Colon (tissue), 2 donors: ENCODE results near the gene QSOX1.

Source experiments
- FAIRE-seq: peaks from 2 replicates; lab custom pipeline; 2012; peaks lifted over from hg19 to GRCh38; lab: Jason Lieb, UNC
- donor health status: control.
- donor health status: control.

QSOX1 gene

DNA sequence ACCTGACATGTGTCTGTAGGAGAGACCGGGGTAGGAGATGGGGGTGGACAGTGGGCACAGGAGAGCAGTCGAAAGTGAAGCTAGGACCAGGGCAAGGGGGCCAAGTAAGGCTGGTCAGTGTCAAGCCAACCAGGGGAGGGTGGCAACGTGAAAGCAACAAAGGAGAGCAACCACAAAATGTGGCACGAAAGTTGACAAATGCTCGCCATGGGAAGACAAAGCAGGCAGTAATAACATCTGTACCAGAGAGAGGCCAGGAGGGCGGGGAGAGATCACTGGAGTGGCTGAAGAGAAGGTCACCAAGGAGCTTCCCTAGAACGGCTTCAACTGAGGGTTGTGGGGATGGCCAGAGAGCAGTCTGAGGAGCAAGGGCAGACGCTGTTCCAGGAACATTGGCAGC is 17.0 kb downstream of the QSOX1 start:
- no peak for FAIRE-seq

DNA sequence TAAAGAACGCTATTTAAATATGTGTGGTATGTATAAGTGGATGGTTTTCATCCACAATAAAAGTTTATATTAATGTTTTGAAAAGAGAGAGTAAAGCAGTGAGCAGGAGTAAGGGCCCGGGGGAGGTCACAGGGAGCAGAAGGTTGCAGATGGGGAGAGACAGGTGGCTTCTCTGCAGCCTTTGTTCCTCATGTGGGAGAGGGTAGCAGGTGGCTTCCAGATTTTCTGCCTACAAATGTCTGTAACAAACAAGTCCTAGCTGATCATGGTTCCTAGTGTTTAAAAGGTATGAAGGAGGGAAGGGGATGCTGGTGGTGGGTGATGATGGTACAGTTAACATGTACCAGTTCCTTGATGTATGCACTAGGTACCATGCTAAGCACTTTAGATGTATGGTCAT is 18.8 kb downstream of the QSOX1 start:
- FAIRE-seq: no peak

DNA sequence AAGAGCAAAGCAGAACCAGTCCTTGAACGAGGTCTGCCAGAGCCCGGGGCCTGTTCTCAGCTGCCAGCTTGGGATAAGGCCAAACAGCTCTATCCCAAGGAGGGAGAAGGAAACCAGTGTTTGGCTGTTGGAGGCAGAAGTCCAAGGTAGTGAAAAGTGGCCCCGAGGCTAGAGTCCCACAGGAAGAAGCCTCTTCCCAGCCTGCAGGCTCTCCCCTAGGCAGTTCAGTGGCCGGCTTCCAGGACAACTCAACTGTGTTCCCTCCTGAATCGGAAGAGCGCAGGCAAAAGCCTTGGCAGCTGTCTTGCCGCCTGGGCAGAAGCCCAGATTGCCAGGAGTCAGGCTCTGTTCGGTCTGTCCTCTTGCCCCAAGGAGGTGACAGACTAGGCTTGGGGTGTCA is 19.3 kb downstream of the QSOX1 start:
- FAIRE-seq: no peak

DNA sequence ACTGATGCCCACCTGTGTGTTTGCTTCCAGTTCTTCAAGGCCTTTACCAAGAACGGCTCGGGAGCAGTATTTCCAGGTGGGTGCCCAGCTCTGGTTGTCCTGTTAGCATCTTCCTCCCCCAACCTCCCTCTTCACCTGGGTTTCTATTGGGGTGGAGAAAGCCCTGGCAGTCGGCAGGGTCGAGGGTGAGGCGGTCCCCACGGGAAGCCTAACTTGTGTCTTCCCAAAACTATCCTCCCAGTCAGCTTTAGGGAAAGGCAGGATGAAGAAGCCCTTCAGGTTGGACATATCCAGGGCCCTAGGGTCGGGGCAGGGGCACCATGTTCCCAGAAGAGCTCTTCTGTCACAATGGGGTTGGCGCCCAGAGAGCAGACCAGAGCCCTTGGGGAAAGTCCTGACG is 20.6 kb downstream of the QSOX1 start:
- no peak for FAIRE-seq

DNA sequence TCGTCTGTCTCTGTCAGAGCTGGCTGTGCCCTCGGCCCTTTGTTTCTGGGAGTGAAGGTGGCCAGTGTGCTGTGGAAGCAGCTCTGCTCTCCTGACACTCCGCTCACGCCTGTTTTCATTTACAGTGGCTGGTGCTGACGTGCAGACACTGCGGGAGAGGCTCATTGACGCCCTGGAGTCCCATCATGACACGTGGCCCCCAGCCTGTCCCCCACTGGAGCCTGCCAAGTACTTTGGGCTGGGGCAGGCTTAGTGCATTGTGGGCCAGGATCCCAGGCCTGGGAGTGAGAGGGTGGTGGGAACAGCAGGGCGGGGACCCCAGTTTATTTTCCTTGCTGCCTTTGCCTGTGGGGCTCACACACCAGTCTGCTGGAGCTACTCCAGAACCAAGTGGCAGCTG is 21.1 kb downstream of the QSOX1 start:
- FAIRE-seq: no peak

DNA sequence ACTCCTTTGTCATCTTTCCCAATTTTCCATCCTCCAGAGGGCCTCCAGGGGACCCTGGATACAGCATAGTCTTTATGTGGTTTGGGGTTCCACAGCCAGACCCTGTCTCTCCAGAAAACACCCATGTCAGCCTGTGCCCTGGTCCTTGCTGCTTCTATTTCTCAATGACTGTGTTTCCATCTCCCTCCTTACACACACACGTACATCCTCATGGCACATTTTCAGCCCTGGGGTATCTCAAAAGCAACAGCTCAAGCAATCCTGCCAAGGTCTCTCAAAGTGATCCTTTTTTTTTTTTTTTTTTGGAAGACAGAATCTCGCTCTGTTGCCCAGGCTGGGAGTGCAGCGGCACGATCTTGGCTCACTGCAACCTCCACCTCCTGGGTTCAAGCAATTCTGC is 22.3 kb downstream of the QSOX1 start:
- FAIRE-seq: no peak

DNA sequence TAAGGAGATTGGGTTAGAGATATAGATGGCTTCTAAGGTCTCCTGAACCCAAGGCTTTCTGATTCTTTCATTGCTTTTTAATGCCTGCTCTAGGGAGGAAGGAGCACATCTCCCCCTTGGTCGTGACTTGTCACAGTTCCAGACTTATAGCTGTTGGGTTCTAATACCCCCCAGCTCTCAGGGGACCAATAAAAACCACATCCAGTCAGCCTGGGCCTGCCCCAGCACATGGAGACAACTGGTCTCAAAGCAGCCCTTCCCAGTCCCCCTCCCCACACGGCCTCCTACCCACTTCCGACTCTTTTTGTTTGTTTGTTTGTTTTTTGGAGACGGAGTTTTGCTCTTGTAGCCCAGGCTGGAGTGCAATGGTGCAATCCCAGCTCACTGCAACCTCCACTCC is 23.3 kb downstream of the QSOX1 start:
- no peak for FAIRE-seq

DNA sequence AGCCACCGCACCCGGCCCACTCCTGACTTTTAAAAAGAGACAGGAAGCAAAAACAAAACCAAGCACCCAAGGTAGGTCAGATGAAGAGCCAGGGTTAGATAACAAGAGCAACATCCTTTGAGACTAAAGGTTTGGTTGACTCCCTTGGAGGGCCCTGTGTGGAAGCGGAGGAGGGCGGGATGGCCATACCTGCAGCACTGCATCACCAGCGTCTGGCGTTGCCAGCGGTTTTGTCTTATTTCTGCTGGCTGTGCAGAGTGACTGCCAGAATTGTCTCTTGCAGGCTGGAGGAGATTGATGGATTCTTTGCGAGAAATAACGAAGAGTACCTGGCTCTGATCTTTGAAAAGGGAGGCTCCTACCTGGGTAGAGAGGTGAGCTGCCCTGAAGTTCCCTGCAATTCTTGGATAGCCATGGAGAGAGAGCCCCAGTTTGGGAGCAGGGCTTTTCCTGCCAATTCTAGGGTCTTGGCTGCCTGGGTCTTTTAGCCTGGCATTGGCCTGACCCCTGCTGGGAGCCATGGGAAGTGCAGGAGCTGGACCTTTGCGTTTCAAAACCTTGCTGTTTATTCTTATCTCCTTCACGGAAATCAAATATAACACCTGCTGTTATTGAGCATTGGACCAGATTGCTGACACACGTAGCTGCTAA is 24.0 kb downstream of the QSOX1 start:
- FAIRE-seq: no peak

DNA sequence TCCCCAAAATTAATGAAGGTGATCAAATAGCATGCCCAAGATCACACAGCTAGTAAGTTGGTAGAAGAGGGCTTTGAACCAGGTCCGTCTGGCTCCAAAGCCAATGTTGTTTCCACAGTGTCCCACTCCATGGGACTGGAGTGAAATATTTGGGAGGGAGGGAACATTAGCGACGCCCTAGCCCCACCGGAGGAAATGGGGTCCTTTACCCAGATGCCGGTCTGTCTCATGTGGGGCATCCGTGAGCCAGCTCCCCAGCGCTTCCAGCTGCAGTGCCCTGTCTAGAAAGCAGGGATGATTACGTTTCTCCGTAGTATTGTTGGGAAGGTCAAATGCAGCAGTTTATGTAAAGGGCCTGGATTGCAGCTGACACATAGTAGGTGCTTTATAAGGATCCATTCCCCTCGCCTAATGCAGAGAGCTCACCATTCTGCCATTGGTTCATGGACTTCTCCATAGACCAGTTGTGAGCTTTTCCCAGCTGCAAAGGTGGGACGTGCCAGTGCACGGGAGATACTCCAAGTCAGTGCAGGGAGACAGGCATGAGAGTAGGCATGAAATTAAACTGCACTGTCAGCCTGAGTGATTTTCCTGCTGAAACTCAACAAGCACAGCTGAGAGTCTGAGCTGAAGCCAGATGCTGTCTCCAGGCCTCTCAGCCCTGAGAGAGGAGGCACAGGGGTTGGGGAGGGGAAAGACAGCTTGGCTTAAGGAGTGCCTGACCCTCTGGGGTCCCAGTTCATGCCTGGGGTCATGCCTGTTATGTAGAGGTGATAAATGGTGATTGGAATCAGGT is 24.7 kb downstream of the QSOX1 start:
- no peak for FAIRE-seq

DNA sequence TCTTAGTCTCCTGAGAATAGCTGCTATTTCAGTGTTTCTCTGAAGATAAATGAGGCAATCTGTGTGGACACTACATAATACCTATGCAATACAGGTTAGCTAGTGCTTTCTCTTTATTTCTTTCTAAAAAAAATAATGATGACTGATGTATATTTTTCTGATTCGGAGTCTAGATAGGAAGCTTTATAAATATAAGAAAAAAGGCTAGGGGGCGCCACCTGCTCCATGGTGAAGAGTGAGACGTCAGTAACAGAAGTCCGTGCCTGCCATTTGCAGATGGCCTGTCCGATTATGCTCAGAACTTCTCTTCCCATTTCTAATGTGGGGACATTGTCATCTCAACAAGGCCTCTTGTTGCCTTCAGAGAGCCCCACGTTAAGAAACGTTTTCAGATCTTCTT is 26.4 kb downstream of the QSOX1 start:
- no peak for FAIRE-seq

DNA sequence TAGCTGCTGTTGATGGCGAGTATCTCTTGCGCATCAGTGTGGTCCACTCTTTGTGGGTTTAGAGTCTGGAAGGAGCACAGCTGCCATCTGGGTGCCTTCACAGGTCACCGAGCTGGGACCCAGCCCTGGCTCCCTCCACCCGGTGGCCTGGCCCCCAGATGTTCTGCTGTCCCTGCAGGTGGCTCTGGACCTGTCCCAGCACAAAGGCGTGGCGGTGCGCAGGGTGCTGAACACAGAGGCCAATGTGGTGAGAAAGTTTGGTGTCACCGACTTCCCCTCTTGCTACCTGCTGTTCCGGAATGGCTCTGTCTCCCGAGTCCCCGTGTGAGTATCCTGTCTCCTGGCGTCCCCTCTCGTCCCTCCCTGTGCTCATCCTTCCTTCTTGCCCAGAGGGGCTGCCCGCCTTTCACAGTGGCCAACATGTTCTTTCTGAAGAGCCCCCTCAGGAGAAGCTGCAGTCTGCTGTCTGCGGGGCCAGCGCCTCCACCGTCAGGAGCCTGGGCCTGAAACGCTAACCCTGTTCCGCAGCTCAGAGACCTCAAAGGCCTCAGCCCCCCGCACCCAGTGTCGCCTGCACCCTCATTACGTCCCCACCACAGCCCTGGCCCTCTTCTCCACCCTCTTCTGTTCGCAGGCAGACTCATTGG is 27.4 kb downstream of the QSOX1 start:
- no peak for FAIRE-seq

DNA sequence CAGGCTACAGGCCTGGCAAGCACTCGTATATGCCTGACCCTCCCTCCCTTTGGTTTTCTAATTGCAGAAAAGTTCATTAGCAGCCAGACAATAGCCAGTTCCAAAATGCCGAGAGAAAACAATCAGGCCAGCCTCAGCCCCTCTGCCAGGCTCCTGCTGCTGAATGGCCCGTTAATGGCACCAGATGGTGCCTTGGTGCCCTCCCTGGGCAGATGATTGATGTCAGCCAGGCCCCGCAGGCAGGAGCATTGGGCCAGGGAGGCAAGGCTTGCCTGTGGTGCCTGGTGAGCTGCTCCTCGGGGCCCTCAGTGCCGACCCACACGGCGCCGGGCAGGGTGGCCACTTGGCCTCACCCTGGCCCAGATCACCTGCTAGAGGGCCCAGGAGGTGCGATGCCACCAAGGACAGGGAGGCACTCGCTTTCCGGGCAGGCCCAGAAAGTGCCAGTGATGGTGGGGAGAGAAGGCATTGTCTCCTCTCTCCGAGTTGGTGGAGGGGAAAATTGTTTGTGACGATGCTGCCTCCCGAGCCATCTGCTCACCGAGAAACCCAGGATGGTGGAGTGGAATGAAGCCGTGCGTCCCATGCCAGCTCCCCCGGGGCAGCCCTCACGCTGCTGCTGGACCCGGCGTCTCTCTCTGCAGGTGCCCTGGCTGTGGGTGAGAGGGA is 28.1 kb downstream of the QSOX1 start:
- FAIRE-seq: no peak

DNA sequence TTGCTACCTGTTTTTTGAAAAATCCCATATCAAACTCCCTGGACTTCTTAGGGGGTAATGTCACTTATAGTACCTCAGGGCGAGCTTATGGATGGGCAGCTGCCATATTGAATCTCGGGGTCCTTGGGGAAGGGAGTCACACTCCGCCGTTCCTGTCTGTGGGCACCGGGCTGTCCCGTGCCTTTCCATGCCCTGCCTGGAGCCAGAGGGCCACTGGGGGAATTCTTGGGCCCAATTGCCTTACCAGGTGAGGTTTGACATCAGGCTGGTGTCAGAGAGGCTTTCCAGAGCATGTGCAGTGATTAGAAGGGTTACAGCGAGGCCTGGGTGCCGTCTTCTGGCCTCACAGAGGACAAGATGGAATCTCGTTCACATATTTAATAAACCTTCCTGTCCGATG is 28.8 kb downstream of the QSOX1 start:
- FAIRE-seq: no peak

DNA sequence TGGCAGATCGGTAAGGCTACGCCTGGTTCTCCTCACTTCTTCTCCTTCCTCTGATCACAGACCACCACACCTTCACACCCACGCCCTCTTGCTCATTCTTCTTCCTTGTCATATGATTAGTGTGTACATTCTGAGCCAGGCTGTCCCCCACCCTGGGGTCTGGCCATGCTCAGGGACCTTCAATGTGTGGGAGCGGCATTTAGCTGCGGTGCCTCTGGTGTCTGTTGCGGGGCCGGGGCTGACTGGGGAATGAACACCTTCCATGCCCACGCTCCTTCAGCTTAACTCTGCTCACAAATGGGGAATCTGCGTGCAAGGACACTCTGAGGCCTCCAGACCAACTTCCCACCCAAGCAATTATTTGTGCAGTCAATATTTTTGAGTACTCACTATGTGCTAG is 29.4 kb downstream of the QSOX1 start:
- FAIRE-seq: no peak

DNA sequence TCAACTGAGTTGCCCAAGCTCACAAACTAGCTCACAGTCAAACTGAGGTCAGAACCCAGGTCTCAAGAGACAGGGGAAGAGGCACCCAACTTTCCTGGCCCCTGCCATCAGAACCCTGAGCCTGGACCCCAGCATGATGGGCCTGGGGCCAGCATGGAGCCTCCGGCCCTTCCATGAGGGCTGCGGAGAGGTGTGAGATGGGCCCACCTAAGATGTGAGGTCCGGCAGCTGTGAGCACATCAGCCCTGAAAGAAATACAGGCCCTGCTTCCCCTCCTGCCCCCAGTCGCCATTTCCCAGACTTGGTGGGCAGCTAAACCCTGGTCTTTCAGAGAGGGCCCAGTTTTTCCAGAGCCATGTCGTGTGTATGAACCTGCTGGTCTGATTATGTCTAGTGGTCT is 30.6 kb downstream of the QSOX1 start:
- no peak for FAIRE-seq

DNA sequence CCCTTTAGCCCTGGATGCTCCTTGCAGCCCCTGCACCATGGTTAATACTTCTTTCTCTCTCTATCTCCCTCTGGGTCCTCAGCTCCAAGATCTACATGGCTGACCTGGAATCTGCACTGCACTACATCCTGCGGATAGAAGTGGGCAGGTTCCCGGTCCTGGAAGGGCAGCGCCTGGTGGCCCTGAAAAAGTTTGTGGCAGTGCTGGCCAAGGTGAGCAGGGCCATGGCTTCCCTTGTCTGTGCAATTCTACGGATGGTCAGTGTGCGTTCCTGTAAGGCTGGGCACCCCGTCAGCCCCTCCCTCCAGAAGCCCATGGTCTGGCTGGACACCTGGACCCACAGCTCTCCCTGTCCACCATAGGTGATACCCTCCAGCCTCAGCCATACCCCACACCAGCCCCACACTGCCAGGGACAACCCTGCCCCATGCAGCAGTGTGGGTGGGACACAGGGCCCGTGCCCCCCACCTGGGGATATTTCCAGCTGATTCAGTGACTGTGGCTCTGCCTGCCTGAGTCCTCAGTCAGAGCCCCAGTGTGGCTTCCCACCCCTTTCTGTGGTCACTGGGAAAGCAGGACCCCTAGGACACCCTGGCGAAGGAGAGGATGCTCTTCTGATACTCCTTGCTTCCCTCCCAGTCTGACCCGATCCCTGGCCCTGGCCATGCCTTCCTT is 31.4 kb downstream of the QSOX1 start:
- FAIRE-seq: no peak

DNA sequence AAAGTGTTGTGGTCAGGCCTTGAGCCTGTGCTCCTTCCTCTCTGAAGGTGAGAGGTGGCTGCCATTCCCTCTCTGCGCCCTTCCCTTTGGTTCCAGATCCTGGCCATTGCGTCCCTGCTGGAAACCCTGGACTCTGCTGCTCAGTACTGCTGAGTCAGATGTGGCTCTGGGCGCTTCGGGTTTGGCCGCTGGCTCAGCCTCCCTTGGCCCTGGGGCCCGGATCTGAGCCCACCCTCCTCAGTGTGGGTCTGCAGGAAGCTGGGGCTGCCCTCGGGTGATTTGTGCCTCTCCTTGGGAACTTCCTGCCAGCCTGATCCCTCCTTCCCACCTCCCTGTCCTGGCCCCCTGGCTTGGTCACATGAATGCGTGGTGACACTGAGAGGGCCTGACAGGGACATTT is 32.2 kb downstream of the QSOX1 start:
- FAIRE-seq: no peak

DNA sequence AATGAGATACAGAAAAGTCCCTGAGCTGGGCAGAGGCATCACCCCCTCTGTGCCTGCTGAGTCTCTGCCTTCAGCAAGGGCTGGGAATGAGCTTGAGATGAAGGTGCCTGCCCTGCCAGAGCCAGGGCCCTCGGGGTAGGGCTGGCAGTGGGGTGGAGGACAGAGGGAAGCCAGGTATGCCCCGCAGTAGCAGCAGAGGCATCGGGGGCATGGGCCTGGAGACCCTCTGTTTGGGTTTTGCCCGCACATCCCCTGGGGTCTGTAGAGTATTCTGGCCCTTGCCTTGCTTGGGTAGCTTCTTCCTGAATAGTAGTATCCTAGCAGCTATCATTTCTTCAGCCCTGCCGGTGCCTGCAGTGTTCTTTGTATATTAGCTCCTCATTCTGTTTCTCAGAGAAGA is 33.0 kb downstream of the QSOX1 start:
- no peak for FAIRE-seq

DNA sequence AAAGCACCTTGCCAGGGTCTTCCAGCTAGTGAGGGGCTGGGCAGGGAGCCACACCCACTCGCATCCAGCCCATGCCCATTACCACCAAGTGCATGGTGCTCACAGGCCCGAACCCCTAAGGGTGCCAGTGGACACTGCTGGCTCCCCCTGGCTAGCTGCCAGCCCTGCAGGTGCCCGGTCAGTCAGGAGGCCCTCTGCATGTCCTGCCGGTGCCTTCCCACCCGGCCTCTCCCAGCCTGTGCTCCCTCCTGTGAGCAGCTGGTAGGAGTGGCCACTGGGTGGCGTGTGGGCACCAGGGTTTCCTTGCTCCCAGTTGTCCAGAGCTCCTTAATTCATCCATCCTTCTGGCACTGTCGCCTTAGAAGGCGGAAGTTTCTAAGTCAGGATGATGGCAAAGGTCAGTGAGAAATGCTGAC is 33.4 kb downstream of the QSOX1 start:
- FAIRE-seq: no peak

DNA sequence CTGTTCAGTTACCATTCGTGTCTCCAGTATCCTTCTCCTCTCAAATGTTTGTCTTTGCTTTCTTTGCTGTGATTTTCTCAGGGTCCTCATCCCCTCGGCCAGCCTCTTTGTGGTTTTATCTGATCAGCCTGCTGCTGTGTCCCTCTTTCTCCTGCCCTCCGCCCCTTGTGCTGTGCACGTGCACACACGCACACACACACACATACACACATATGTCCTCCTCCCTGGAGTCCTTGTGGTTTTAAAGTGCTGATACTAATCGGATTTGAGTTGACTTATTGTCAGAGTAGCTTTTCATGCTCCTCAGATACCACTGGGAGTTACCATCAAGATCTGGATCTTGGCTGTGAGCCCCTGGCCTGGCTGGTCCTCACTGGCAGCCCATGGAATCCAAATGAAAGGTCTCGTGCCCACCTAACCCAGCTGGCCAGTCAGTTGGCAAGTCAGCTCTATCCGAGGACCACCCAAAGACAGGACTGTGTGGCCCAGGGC is 34.1 kb downstream of the QSOX1 start:
- FAIRE-seq: no peak

DNA sequence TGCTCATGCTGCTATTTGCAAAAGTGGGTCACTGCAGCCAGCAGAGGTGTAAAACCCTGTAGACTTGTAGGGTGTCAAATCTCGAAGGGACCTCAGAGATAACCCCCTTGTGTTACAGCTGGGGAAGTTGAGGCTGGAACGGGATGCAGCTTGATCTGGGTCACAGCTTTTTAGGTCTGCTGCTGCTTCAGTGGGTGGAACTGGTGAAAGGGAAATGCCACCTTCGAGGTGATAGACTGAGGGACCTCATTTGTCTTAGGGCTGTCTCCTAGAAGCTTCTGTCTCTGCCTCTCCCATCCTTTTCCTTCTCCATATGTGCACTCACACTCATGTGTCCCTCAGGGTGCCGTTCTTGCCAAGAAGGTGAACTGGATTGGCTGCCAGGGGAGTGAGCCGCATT is 35.4 kb downstream of the QSOX1 start:
- FAIRE-seq: no peak

DNA sequence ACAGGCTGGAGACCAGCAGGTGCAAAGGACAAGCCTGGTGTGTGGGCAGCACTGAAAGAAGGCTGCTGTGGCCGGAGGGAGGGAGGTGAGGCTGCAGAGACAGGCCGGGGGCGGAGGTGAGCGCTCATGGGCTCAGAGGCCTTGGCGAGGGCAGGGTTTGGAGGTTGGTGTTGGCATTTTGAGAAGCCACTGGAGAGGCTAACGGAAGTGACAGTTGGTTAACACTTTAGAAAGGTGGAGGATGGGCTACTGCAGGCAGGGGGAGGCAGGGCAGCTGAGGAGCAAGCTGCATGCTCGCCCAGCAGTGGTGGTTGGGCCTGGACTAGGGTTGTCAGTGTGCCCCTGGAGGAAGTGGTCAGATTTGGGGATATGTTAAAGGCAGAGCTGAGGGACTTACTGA is 37.5 kb downstream of the QSOX1 start:
- no peak for FAIRE-seq
